ENCODE data around the gene KIAA1210. TPM values are rescaled to one million over a fixed set of nuclear protein-coding genes. Genes with fewer than 3 reads are reported as not detected.

Gene KIAA1210
- not detected in 2 replicates for total RNA-seq (2021; fragmentation: NEBNext Ultra II Directional; extraction: Animal tissue kit (Norgen Biotek cat#: 25700))
- polyA plus RNA-seq (2011; rRNA removed), result 0.02 TPM in 2 replicates
- not detected for polyA plus RNA-seq (2011; cell fraction: cytosol; rRNA removed)
- 0.01 TPM for polyA plus RNA-seq (2011; cell fraction: nucleus; rRNA removed)
- polyA plus RNA-seq (2012, experiment 1 of 2), result not detected in 4 replicates
- polyA plus RNA-seq (2012, experiment 2 of 2), result not detected
- polyA plus RNA-seq (2013, experiment 1 of 2), result not detected
- not detected for polyA plus RNA-seq (2013, experiment 2 of 2)
- polyA minus RNA-seq (2011; rRNA and poly(A)+ RNA removed), result 0.03 and 0.05 TPM in 2 replicates
- not detected for polyA minus RNA-seq (2011; cell fraction: cytosol; rRNA and poly(A)+ RNA removed)
- not detected for polyA minus RNA-seq (2011; cell fraction: nucleus; rRNA and poly(A)+ RNA removed)
- long read RNA-seq, experiment 1, result 0 reads
- long read RNA-seq, experiment 2, result 0 reads

DNA sequence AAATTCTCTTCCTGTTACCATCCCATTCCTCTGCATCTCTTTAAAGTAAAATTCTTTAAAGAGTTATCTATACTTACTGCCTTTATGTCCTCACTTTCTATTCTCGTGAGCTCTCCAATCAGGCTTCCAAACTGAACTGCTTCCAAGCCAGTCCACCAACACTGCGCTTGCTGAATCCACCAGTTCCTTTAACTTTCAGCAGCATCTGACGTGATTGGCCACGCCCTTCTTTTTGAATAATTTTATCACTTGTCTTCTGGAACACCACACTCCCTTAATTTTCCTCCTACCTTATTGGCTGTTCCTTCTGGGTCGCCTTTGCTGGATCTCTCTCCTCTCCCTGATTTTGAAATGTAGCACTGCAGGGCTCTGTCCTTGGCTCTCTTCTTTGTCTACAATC lies at the start of gene KIAA1210:
KIAA1210 (minus strand) TSS at position 163 of the 400 bp plus-strand sequence. CDS start 4,170 bp downstream, outside the sequence.
- Histone ChIP-seq H3K18ac (ENCODE audit: extremely low read depth, low read length) (no peak within 1 kb of the TSS), H3K4me2 (ENCODE audit: insufficient read depth in 1 of 2, low read depth in 2 of 2, low read length in 2 of 2) (no peak within 1 kb of the TSS), H3K9me3 (ENCODE audit: insufficient read depth in 2 of 2, low read depth in 1 of 2, low read length in 1 of 2) (no peaks in the 10 kb centered on the region), H4K5ac (ENCODE audit: insufficient read length, low read depth, low read length) (no peak within 1 kb of the TSS), H2BK15ac (ENCODE audit: low read length) (no peak within 1 kb of the TSS), H3K23ac (ENCODE audit: insufficient read length) (no peak within 1 kb of the TSS), H3K23me2 (ENCODE audit: low read depth, low read length) (no peaks in the 10 kb centered on the region), H2AK5ac (ENCODE audit: low read depth, low read length) (no peak within 1 kb of the TSS), H3K36me3 (ENCODE audit: control insufficient read depth in 2 of 4, insufficient read depth in 4 of 4, low read length in 3 of 4) (no peaks in the 10 kb centered on the region), H3K56ac (replicated peaks; ENCODE audit: insufficient read length, low read depth, low read length) (no peak within 1 kb of the TSS), H3K4me1 (replicated peaks in 1 of 4; ENCODE audit: control insufficient read depth in 3 of 4, insufficient read depth in 4 of 4, low read length in 3 of 4) (no peaks in the 10 kb centered on the region), H4K91ac (replicated peaks; ENCODE audit: insufficient read length, low read length) (no peak within 1 kb of the TSS), H3K27ac (ENCODE audit: low read depth, low read length) (no peak within 1 kb of the TSS), H2BK12ac (ENCODE audit: low read depth, low read length) (no peak within 1 kb of the TSS), H2BK120ac (replicated peaks; ENCODE audit: low read depth, low read length) (no peak within 1 kb of the TSS), H3K4ac (replicated peaks; ENCODE audit: insufficient read length, low read depth, low read length) (no peak within 1 kb of the TSS), H2BK5ac (ENCODE audit: low read depth, low read length) (no peak within 1 kb of the TSS), H3K79me2 (ENCODE audit: control insufficient read depth in 1 of 2, insufficient read depth in 2 of 2, low read length in 2 of 2) (no peaks in the 10 kb centered on the region), H3K4me3 (ENCODE audit: extremely low read depth in 1 of 4, insufficient read depth in 2 of 4, low read depth in 3 of 4, low read length in 4 of 4) (no peak within 1 kb of the TSS), H2AFZ (ENCODE audit: low read length) (no peak within 1 kb of the TSS), H3K14ac (ENCODE audit: insufficient read length) (no peak within 1 kb of the TSS), H4K20me1 (replicated peaks in 1 of 2; ENCODE audit: control insufficient read depth in 1 of 2, insufficient read depth in 2 of 2, low read length in 2 of 2) (no peaks in the 10 kb centered on the region), H3K9ac (replicated peaks in 1 of 4; ENCODE audit: extremely low read depth in 1 of 4, low read depth in 3 of 4, low read length in 3 of 4) (no peak within 1 kb of the TSS), H3K79me1 (ENCODE audit: low read depth, low read length) (no peaks in the 10 kb centered on the region), H2BK20ac (ENCODE audit: low read length) (no peak within 1 kb of the TSS), H3K27me3 (replicated peaks in 1 of 4; ENCODE audit: control insufficient read depth in 3 of 4, extremely low read depth in 1 of 4, insufficient read depth in 3 of 4, low read length in 3 of 4) (no peaks in the 10 kb centered on the region), H4K8ac (ENCODE audit: extremely low read depth, insufficient read depth, low read length) (no peak within 1 kb of the TSS)
- FAIRE-seq (no peak), DNase-seq (ENCODE audit: low read depth in 1 of 2, low spot score in 2 of 2) (no peak)
- POLR2A ChIA-PET (ENCODE audit: partially characterized antibody), result no interaction called here
- CTCF ChIA-PET (ENCODE audit: partially characterized antibody), result interaction anchor here (1.4 kb wide), 1 partner anchor 9 kb away, joined by 8 read pairs; no protein-coding TSS in a partner anchor
- WGBS, 2 experiments (ENCODE audit: extremely low coverage in 1 of 2, insufficient coverage in 1 of 2, insufficient read length in 1 of 2, insufficient replicate concordance in 2 of 2, low coverage in 1 of 2, low lambda C conversion rate in 2 of 2, missing lambda C conversion rate in 1 of 2), result 71% methylated on average over 5 of the region's 5 CpGs; no CpG with 5 or more reads in 1 of the 2 experiments
- TF ChIP-seq POU5F1 (IDR thresholded peaks at IDR 0.05; ENCODE audit: low read depth, low read length) (no peak), CBX5 (IDR thresholded peaks at IDR 0.05; ENCODE audit: low read depth, low read length) (no peak), POLR2AphosphoS5 (IDR thresholded peaks at IDR 0.05; ENCODE audit: low read depth, low read length) (no peak), NANOG (IDR thresholded peaks at IDR 0.05; ENCODE audit: insufficient read depth, low read depth, low read length, poor library complexity, severe bottlenecking) (no peak), KDM4A (IDR thresholded peaks at IDR 0.05; ENCODE audit: low read depth, low read length, severe bottlenecking) (no peak), CREB1 (IDR thresholded peaks at IDR 0.05) (no peak), NRF1 (IDR thresholded peaks at IDR 0.05; ENCODE audit: low read depth, low read length) (no peak), SIRT6 (IDR thresholded peaks at IDR 0.05; ENCODE audit: low read length) (no peak), RNF2 (IDR thresholded peaks at IDR 0.05; ENCODE audit: borderline replicate concordance, low read depth, low read length, missing control alignments, poor library complexity, severe bottlenecking) (no peak), SRF (IDR thresholded peaks at IDR 0.05; ENCODE audit: low read depth, low read length) (no peak), CEBPB (IDR thresholded peaks at IDR 0.05; ENCODE audit: low read depth, low read length) (no peak)
- TF ChIP-seq, protein P1, sequence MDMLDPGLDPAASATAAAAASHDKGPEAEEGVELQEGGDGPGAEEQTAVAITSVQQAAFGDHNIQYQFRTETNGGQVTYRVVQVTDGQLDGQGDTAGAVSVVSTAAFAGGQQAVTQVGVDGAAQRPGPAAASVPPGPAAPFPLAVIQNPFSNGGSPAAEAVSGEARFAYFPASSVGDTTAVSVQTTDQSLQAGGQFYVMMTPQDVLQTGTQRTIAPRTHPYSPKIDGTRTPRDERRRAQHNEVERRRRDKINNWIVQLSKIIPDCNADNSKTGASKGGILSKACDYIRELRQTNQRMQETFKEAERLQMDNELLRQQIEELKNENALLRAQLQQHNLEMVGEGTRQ (IDR thresholded peaks at IDR 0.05; ENCODE audit: low read length), result no peak

Data from H1 (cell line).